ENCODE measurements around the gene USH1G. TPM values are rescaled to one million over a fixed set of nuclear protein-coding genes. Genes with fewer than 3 reads are reported as not detected.

The USH1G gene
- total RNA-seq, 1 donor from 2014 or later = 0.14 TPM

DNA sequence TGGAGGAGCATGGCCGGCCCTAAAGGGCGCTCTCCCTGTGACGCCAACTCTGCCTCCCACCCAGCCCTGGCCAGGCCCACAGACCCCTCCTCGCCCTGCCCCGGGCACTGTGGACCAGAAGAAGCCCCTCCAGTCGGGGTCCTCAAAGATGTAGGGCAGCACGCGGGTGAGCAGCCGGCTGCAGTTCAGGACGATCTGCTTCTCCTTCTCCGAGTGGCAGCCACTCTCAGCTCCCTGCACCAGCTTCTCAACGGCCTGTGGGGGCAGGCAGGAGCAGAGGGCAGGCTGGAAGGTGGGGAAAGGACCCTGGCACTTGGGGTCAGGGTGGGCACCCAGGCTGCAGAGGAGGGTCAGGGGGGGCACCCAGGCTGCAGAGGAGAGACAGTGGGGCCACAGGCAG lies 40.6 kb upstream of the USH1G start:
- Histone ChIP-seq H3K4me3 (ENCODE audit: insufficient read depth, low read depth, low read length) (no peak overlapping the region), H3K9ac (ENCODE audit: low read length) (no peak overlapping the region), H4K20me1 (ENCODE audit: insufficient read depth, low read length) (no peaks in the 10 kb centered on the region), H2AFZ (ENCODE audit: low read depth, low read length) (no peak overlapping the region), H3K36me3 (ENCODE audit: insufficient read depth, low read length) (no peaks in the 10 kb centered on the region), H3K4me1 (ENCODE audit: insufficient read depth, low read length) (peaks cover 5% of the 10 kb centered on the region), H3K27ac (ENCODE audit: low read depth, low read length) (no peak overlapping the region), H3K79me2 (ENCODE audit: insufficient read depth, low read length) (no peaks in the 10 kb centered on the region), H3K4me2 (ENCODE audit: low read length) (no peak overlapping the region), H3K9me3 (ENCODE audit: insufficient read depth, low read depth, low read length) (no peaks in the 10 kb centered on the region), H3K27me3 (ENCODE audit: insufficient read depth, low read length) (no peaks in the 10 kb centered on the region)
- Mint-ChIP-seq H3K27me3 (ENCODE audit: low read depth, unreplicated experiment) (peaks cover 14% of the 10 kb centered on the region), H3K4me1 (ENCODE audit: low read depth, unreplicated experiment) (peaks cover 3% of the 10 kb centered on the region), H3K27ac (ENCODE audit: unreplicated experiment) (no peak overlapping the region), H3K4me3 (ENCODE audit: unreplicated experiment) (no peak overlapping the region), H3K9me3 (ENCODE audit: unreplicated experiment) (no peaks in the 10 kb centered on the region), H3K36me3 (ENCODE audit: low read depth, unreplicated experiment) (peaks cover 2% of the 10 kb centered on the region)
- FAIRE-seq (no peak), DNase-seq (ENCODE audit: low read depth) (no peak)
- TF ChIP-seq, protein P1, sequence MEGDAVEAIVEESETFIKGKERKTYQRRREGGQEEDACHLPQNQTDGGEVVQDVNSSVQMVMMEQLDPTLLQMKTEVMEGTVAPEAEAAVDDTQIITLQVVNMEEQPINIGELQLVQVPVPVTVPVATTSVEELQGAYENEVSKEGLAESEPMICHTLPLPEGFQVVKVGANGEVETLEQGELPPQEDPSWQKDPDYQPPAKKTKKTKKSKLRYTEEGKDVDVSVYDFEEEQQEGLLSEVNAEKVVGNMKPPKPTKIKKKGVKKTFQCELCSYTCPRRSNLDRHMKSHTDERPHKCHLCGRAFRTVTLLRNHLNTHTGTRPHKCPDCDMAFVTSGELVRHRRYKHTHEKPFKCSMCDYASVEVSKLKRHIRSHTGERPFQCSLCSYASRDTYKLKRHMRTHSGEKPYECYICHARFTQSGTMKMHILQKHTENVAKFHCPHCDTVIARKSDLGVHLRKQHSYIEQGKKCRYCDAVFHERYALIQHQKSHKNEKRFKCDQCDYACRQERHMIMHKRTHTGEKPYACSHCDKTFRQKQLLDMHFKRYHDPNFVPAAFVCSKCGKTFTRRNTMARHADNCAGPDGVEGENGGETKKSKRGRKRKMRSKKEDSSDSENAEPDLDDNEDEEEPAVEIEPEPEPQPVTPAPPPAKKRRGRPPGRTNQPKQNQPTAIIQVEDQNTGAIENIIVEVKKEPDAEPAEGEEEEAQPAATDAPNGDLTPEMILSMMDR (IDR thresholded peaks at IDR 0.05; ENCODE audit: insufficient read depth, low read depth, low read length) = no peak
- no peak for TF ChIP-seq EZH2 (IDR thresholded peaks at IDR 0.05; ENCODE audit: insufficient read depth, low read length)

DNA sequence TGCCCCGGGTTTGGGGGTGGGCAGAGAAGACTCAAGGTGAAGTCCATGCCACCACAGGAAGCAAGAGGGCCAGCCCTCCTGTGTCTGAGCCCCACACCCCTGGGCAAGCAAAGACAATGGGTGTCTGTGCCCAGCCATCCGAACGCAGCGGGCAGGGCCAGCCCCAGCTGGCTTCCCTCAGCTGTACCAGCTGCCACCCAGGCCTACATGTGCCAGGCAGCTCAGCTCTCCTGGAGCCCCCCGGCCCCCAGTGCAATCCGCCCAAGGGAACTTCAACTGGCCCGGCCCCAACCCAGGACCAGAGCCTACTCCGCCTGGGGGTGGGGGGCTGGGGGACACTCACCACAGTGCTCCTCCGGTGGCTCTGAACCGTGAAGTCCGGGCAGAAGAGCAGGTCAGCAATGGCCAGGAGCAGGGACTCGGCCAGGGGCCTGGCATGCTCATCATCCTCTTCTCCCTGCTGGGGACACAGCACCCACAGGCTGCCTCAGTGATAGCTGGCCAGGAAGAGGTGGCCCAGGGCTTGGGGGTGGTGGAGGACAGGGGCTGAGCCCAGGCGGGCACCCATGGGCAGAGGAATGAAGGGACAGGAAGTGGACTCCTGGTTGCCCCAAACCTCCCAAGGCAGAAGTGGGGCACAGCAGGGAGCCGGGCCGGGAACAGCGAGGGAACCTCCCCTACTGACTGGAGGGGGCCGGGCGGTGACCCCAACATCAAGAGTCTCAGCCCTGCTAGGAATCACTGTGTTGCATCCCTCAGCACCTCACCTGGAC lies 39.8 kb upstream of the USH1G start:
- Mint-ChIP-seq H3K4me3 (ENCODE audit: unreplicated experiment) (no peak overlapping the region), H3K9me3 (ENCODE audit: unreplicated experiment) (no peaks in the 10 kb centered on the region), H3K27ac (ENCODE audit: unreplicated experiment) (no peak overlapping the region), H3K36me3 (ENCODE audit: low read depth, unreplicated experiment) (peaks cover 2% of the 10 kb centered on the region), H3K4me1 (ENCODE audit: low read depth, unreplicated experiment) (peaks cover 3% of the 10 kb centered on the region), H3K27me3 (ENCODE audit: low read depth, unreplicated experiment) (peaks cover 18% of the 10 kb centered on the region)
- H3K9me3 ChIP-seq (ENCODE audit: insufficient read depth, low read depth, low read length) = no peaks in the 10 kb centered on the region
- no peaks in the 10 kb centered on the region for H3K36me3 ChIP-seq (ENCODE audit: insufficient read depth, low read length)
- no peaks in the 10 kb centered on the region for H4K20me1 ChIP-seq (ENCODE audit: insufficient read depth, low read length)
- no peaks in the 10 kb centered on the region for H3K79me2 ChIP-seq (ENCODE audit: insufficient read depth, low read length)
- TF ChIP-seq, protein P1 (IDR thresholded peaks at IDR 0.05; ENCODE audit: insufficient read depth, low read depth, low read length) = no peak
- no peak for TF ChIP-seq EZH2 (IDR thresholded peaks at IDR 0.05; ENCODE audit: insufficient read depth, low read length)
- H3K4me2 ChIP-seq (ENCODE audit: low read length) = no peak overlapping the region
- H2AFZ ChIP-seq (ENCODE audit: low read depth, low read length) = no peak overlapping the region
- no peak overlapping the region for H3K9ac ChIP-seq (ENCODE audit: low read length)
- DNase-seq (ENCODE audit: low read depth) (no peak), FAIRE-seq (no peak)
- H3K4me1 ChIP-seq (ENCODE audit: insufficient read depth, low read length) = peaks cover 5% of the 10 kb centered on the region
- no peak overlapping the region for H3K4me3 ChIP-seq (ENCODE audit: insufficient read depth, low read depth, low read length)
- H3K27me3 ChIP-seq (ENCODE audit: insufficient read depth, low read length) = no peaks in the 10 kb centered on the region
- H3K27ac ChIP-seq (ENCODE audit: low read depth, low read length) = no peak overlapping the region

All from astrocyte (in vitro differentiated cells and primary cell).